PFSK-1 (cell line): ENCODE data around the gene NOTCH2.

Source experiments
- FOXP2 ChIP-seq: optimal IDR thresholded peaks from 2 replicates; pipeline ENCODE3; 2011; ENCODE audit warnings: borderline replicate concordance, control low read depth, inconsistent platforms; ENCODE audit not compliant: insufficient read depth; ENCODE audit errors: extremely low read length, extremely low read depth
- POLR2AphosphoS5 ChIP-seq: IDR thresholded peaks from 2 replicates; pipeline ENCODE4 v1.6.1; 2012; ENCODE audit warnings: low read depth, mild to moderate bottlenecking, control low read depth, low read length, moderate library complexity
- REST ChIP-seq, 2 experiments: IDR thresholded peaks; 2 replicates each; pipeline versions ENCODE4 v1.6.1 to v1.8.0; 2011 to 2012; ENCODE audit warnings: low read depth in 2 of 2, low read length in 2 of 2, control low read depth in 1 of 2, inconsistent platforms in 1 of 2, mild to moderate bottlenecking in 1 of 2, moderate library complexity in 1 of 2; ENCODE audit not compliant: insufficient read depth in 1 of 2
- SIN3A ChIP-seq: IDR thresholded peaks from 2 replicates; pipeline ENCODE4 v1.6.1; 2012; ENCODE audit warnings: mild to moderate bottlenecking, low read length, moderate library complexity, borderline replicate concordance; ENCODE audit not compliant: insufficient read depth
- TAF1 ChIP-seq: IDR thresholded peaks from 2 replicates; pipeline ENCODE4 v1.6.1; 2012; ENCODE audit warnings: low read length, control low read depth, borderline replicate concordance; ENCODE audit not compliant: insufficient read depth

The NOTCH2 gene

GRCh38 chr1:119896303-119896702, 173.2 kb downstream of the NOTCH2 start, which contains the start of gene ADAM30:
Gene ADAM30 (minus strand): TSS chr1:119896515. CDS start chr1:119896336, 179 bp downstream.
- TF ChIP-seq FOXP2: no peak
- no peak for TF ChIP-seq TAF1
- no peak for TF ChIP-seq SIN3A

GRCh38 chr1:119895102-119895501, 174.4 kb downstream of the NOTCH2 start:
- TF ChIP-seq POLR2AphosphoS5: no peak
- TF ChIP-seq TAF1: no peak
- TF ChIP-seq SIN3A: no peak
- TF ChIP-seq REST (IDR thresholded peaks at IDR 0.05; ENCODE audit: insufficient read depth in 1 of 2, low read depth in 2 of 2, low read length in 2 of 2): no peak
- TF ChIP-seq FOXP2: no peak

- no peak for TF ChIP-seq POLR2AphosphoS5
- TF ChIP-seq TAF1: no peak
- TF ChIP-seq REST (IDR thresholded peaks at IDR 0.05; ENCODE audit: insufficient read depth in 1 of 2, low read depth in 2 of 2, low read length in 2 of 2): no peak
- TF ChIP-seq FOXP2: no peak
- no peak for TF ChIP-seq SIN3A
Measured at GRCh38 chr1:119893827-119894700, 175.4 kb downstream of the NOTCH2 start.

GRCh38 chr1:119893238-119893791, 176.1 kb downstream of the NOTCH2 start:
- no peak for TF ChIP-seq REST (IDR thresholded peaks at IDR 0.05; ENCODE audit: insufficient read depth in 1 of 2, low read depth in 2 of 2, low read length in 2 of 2)
- TF ChIP-seq FOXP2: no peak
- TF ChIP-seq SIN3A: no peak
- TF ChIP-seq TAF1: no peak
- no peak for TF ChIP-seq POLR2AphosphoS5

GRCh38 chr1:119891386-119891785, 178.1 kb downstream of the NOTCH2 start:
- TF ChIP-seq POLR2AphosphoS5 (no peak), FOXP2 (no peak), REST (IDR thresholded peaks at IDR 0.05; ENCODE audit: insufficient read depth in 1 of 2, low read depth in 2 of 2, low read length in 2 of 2) (no peak), SIN3A (no peak), TAF1 (no peak)
